HEK293 (cell line): ENCODE measurements around the gene CHMP6.

ENCODE experiments used
- CTCF ChIA-PET: fragments of 350-600 bp; formaldehyde crosslinking; extraction: SDS; loops from one replicate; lab custom pipeline; 2021; ENCODE audit warnings: antibody characterized with exemption; lab: Yijun Ruan, JAX
- POLR2A ChIA-PET: fragments of 300-600 bp; formaldehyde crosslinking; extraction: SDS; loops from one replicate; lab custom pipeline; 2020; ENCODE audit warnings: antibody characterized with exemption, inconsistent platforms; lab: Yijun Ruan, JAX
- H3K27ac ChIP-seq: fragments of 200-500 bp; sonication (Bioruptor generic); 2 replicates; pipeline ENCODE4 v1.5.1; 2014; ENCODE audit warnings: low read depth, low read length, control low read depth, inconsistent platforms; ENCODE audit errors: extremely low read depth
- H3K36me3 ChIP-seq, 2 experiments: fragments of 200-500 bp in 1 of 2; sonication (Bioruptor generic) in 1 of 2; 1 replicate in 1 of 2; 2 replicates in 1 of 2; pipeline ENCODE4 v1.5.1; 2014 to 2017; ENCODE audit warnings: inconsistent platforms in 2 of 2, low read length in 2 of 2; ENCODE audit not compliant: control insufficient read depth in 2 of 2, insufficient read depth in 1 of 2
- H3K4me1 ChIP-seq: fragments of 200-500 bp; sonication (Bioruptor generic); 2 replicates; pipeline ENCODE4 v1.5.1; 2014; ENCODE audit warnings: mild to moderate bottlenecking, low read length, inconsistent platforms; ENCODE audit not compliant: control insufficient read depth, insufficient read depth
- H3K4me3 ChIP-seq: 2 replicates; pipeline ENCODE4 v1.5.1; 2011; ENCODE audit warnings: low read depth, mild to moderate bottlenecking, control low read depth, low read length, moderate library complexity
- H3K9me3 ChIP-seq: fragments of 200-500 bp; sonication (Bioruptor generic); 2 replicates; pipeline ENCODE4 v1.5.1; 2014; ENCODE audit warnings: low read depth, low read length, inconsistent platforms; ENCODE audit not compliant: control insufficient read depth, insufficient read depth
- BCL6B ChIP-seq: fragments of 450-650 bp; formaldehyde crosslinking; IDR thresholded peaks from 2 replicates; pipeline ENCODE4 v1.5.1; 2017; ENCODE audit warnings: missing biosample characterization, missing genetic modification characterization
- HOXD13 ChIP-seq: sonication (generic); formaldehyde crosslinking; IDR thresholded peaks from 2 replicates; pipeline ENCODE4 v1.8.0; 2022; ENCODE audit warnings: missing genetic modification reagents, borderline replicate concordance
- KLF9 ChIP-seq: fragments of 450-650 bp; formaldehyde crosslinking; IDR thresholded peaks from 2 replicates; pipeline ENCODE4 v1.5.1; 2016; ENCODE audit warnings: missing biosample characterization, missing genetic modification characterization, low read depth
- REST ChIP-seq: fragments of 450-650 bp; formaldehyde crosslinking; IDR thresholded peaks from 2 replicates; pipeline ENCODE4 v1.5.1; 2016; ENCODE audit warnings: missing biosample characterization, missing genetic modification characterization
- ZNF112 ChIP-seq: fragments of 450-650 bp; formaldehyde crosslinking; IDR thresholded peaks from 2 replicates; pipeline ENCODE4 v1.5.0; 2017; ENCODE audit warnings: missing biosample characterization, missing genetic modification characterization
- ZNF157 ChIP-seq: fragments of 450-650 bp; formaldehyde crosslinking; IDR thresholded peaks from 2 replicates; pipeline ENCODE4 v1.5.1; 2016; ENCODE audit warnings: missing biosample characterization, missing genetic modification characterization
- ZNF169 ChIP-seq: fragments of 450-650 bp; formaldehyde crosslinking; IDR thresholded peaks from 2 replicates; pipeline ENCODE4 v1.5.1; 2016; ENCODE audit warnings: missing biosample characterization, missing genetic modification characterization
- ZNF18 ChIP-seq: fragments of 450-650 bp; formaldehyde crosslinking; IDR thresholded peaks from 2 replicates; pipeline ENCODE4 v1.5.1; 2016; ENCODE audit warnings: missing biosample characterization, missing genetic modification characterization
- ZNF211 ChIP-seq: fragments of 450-650 bp; formaldehyde crosslinking; IDR thresholded peaks from 2 replicates; pipeline ENCODE4 v1.5.1; 2016; ENCODE audit warnings: low read depth, missing biosample characterization, missing genetic modification characterization
- ZNF214 ChIP-seq: fragments of 450-650 bp; formaldehyde crosslinking; IDR thresholded peaks from 2 replicates; pipeline ENCODE4 v1.5.1; 2017; ENCODE audit warnings: missing biosample characterization, mild to moderate bottlenecking, missing genetic modification characterization, borderline replicate concordance
- ZNF239 ChIP-seq: fragments of 450-650 bp; formaldehyde crosslinking; IDR thresholded peaks from 2 replicates; pipeline ENCODE4 v1.5.1; 2016; ENCODE audit warnings: missing biosample characterization, missing genetic modification characterization
- ZNF544 ChIP-seq: fragments of 450-650 bp; formaldehyde crosslinking; IDR thresholded peaks from 2 replicates; pipeline ENCODE4 v1.5.0; 2017; ENCODE audit warnings: missing biosample characterization, missing genetic modification characterization
- ZNF580 ChIP-seq: fragments of 450-650 bp; formaldehyde crosslinking; IDR thresholded peaks from 2 replicates; pipeline ENCODE4 v1.5.1; 2016; ENCODE audit warnings: missing biosample characterization, missing genetic modification characterization
- ZNF624 ChIP-seq: fragments of 450-650 bp; formaldehyde crosslinking; IDR thresholded peaks from 2 replicates; pipeline ENCODE4 v1.5.1; 2017; ENCODE audit warnings: missing biosample characterization, missing genetic modification characterization
- ZNF843 ChIP-seq: fragments of 450-650 bp; formaldehyde crosslinking; IDR thresholded peaks from 2 replicates; pipeline ENCODE4 v1.5.1; 2016; ENCODE audit warnings: missing biosample characterization, missing genetic modification characterization
- ZXDB ChIP-seq: fragments of 450-650 bp; formaldehyde crosslinking; IDR thresholded peaks from 2 replicates; pipeline ENCODE4 v1.5.1; 2016; ENCODE audit warnings: missing biosample characterization, missing genetic modification characterization

CHMP6 gene

GRCh38 chr17:80955078-80955477 is 36.6 kb upstream of the CHMP6 start:
- H3K27ac ChIP-seq = no peak overlapping the region
- no peaks in the 10 kb centered on the region for H3K4me1 ChIP-seq
- no peaks in the 10 kb centered on the region for H3K9me3 ChIP-seq
- no peak overlapping the region for H3K4me3 ChIP-seq
- CTCF ChIA-PET = no interaction called here
- peaks cover 0 to 24% of the 10 kb centered on the region in 2 experiments; a peak in 1 of 3 replicates for H3K36me3 ChIP-seq
- no peak for TF ChIP-seq ZNF624 (tag by site-specific recombination)
- no peak for TF ChIP-seq KLF9 (tag by site-specific recombination)
- TF ChIP-seq, all 188 proteins: peak for 0
- POLR2A ChIA-PET = no interaction called here

- Histone ChIP-seq H3K4me1 (no peaks in the 10 kb centered on the region), H3K4me3 (no peak overlapping the region), H3K36me3 (peaks cover 0 to 25% of the 10 kb centered on the region in 2 experiments; a peak in 1 of 3 replicates), H3K27ac (no peak overlapping the region), H3K9me3 (no peaks in the 10 kb centered on the region)
- CTCF ChIA-PET = interaction anchor here (0.5 to 1.1 kb wide), 6 partner anchors 14 to 529 kb away, joined by 3 to 4 read pairs (median 3); no protein-coding TSS in a partner anchor
- POLR2A ChIA-PET = no interaction called here
- no peak for TF ChIP-seq ZXDB
- no peak for TF ChIP-seq ZNF112 (tag by site-specific recombination)
- TF ChIP-seq ZNF239 (tag by site-specific recombination) = no peak
- no peak for TF ChIP-seq ZNF157 (tag by site-specific recombination)
- TF ChIP-seq ZNF169 = no peak
- no peak for TF ChIP-seq ZNF843 (tag by site-specific recombination)
- no peak for TF ChIP-seq REST
- no peak for TF ChIP-seq HOXD13 (CRISPR knock-in tag)
- TF ChIP-seq ZNF18 (tag by site-specific recombination) = no peak
- no peak for TF ChIP-seq ZNF544 (tag by site-specific recombination)
- TF ChIP-seq ZNF580 = no peak
- TF ChIP-seq ZNF214 = no peak
These were observed 35.9 kb upstream of the CHMP6 start for GRCh38 chr17:80955671-80956280.

GRCh38 chr17:80956321-80957190 is 35.1 kb upstream of the CHMP6 start:
- no peak overlapping the region for H3K4me3 ChIP-seq
- ChIA-PET CTCF (interaction anchor here (0.5 to 1.1 kb wide), 7 partner anchors 13 to 531 kb away, joined by 3 to 6 read pairs (median 3); no protein-coding TSS in a partner anchor), POLR2A (interaction anchor here (0.8 kb wide), 1 partner anchor 23 kb away, joined by 3 read pairs; no protein-coding TSS in a partner anchor)
- peaks cover 0 to 22% of the 10 kb centered on the region in 2 experiments; a peak in 1 of 3 replicates for H3K36me3 ChIP-seq
- no peaks in the 10 kb centered on the region; the same call in 1 of the 2 replicates for H3K4me1 ChIP-seq
- no peaks in the 10 kb centered on the region for H3K9me3 ChIP-seq
- TF ChIP-seq BCL6B (tag by site-specific recombination) (0 out of 2 replicates have a peak, but pooled peaks have one; percentile 42), ZNF211 (tag by site-specific recombination) (no peak)
- no peak overlapping the region for H3K27ac ChIP-seq
